ENCODE results near the gene ERGIC2. TPM values are rescaled to one million over a fixed set of nuclear protein-coding genes. Genes with fewer than 3 reads are reported as not detected.
"Not testable (repeated sequence)": the region's sequence is repeated elsewhere in the genome, so short reads cannot be mapped to it uniquely, and the experiment has no call there.

The ERGIC2 gene
- total RNA-seq, 4 donors from 2014 or later, result 2.6 to 24.7 (median 20.6) TPM

- Histone ChIP-seq H3K4me3 (no peak overlapping the region), H3K4me1 (no peaks in the 10 kb centered on the region), H3K27ac (no peak overlapping the region), H3K9me3 (no peaks in the 10 kb centered on the region), H3K27me3 (no peaks in the 10 kb centered on the region), H3K36me3 (no peaks in the 10 kb centered on the region)
- in situ Hi-C loops (cut with MboI; ENCODE audit: low pct_ligation_motif_present in 1 of 4, low pct_unique_long_range_greater_than_20kb in 1 of 4, low sequenced_read_pairs in 3 of 4), result no loop called here
- DNase-seq, result no peak
- intact Hi-C loops (cut with DNase I; ENCODE audit: low total_unique reads), result no loop called here
- 88 to 97% methylated on average over 12 to 52 of the region's 65 CpGs for WGBS, 2 donors (ENCODE audit: low coverage in 1 of 2)
- TF ChIP-seq POLR2AphosphoS5 (IDR thresholded peaks at IDR 0.05) (no peak), POLR2A (IDR thresholded peaks at IDR 0.05) (no peak), EP300 (IDR thresholded peaks at IDR 0.05; ENCODE audit: low read depth) (no peak), CTCF (IDR thresholded peaks at IDR 0.05) (no peak)
These were observed 8.4 kb upstream of the ERGIC2 start for GRCh38 chr12:29389295-29389919.

- DNase-seq, result not testable (repeated sequence)
These were observed 5.2 kb upstream of the ERGIC2 start for GRCh38 chr12:29386084-29386680.

GRCh38 chr12:29385194-29385593 lies 4.2 kb upstream of the ERGIC2 start:
- H3K4me1 ChIP-seq; DNase-seq; H3K4me3 ChIP-seq; in situ Hi-C loops (cut with MboI; ENCODE audit: low pct_ligation_motif_present in 1 of 4, low pct_unique_long_range_greater_than_20kb in 1 of 4, low sequenced_read_pairs in 3 of 4); H3K27ac ChIP-seq; H3K27me3 ChIP-seq; H3K36me3 ChIP-seq; H3K9me3 ChIP-seq; intact Hi-C loops (cut with DNase I; ENCODE audit: low total_unique reads): not testable (repeated sequence)
- 92% methylated on average over 17 of the region's 17 CpGs; no CpG with 5 or more reads in 1 of the 2 donors for WGBS, 2 donors (ENCODE audit: low coverage in 1 of 2)

More at GRCh38 chr12:29386084-29386680, 5.2 kb upstream of the ERGIC2 start:
- H3K4me1 ChIP-seq; H3K27ac ChIP-seq; H3K36me3 ChIP-seq; H3K4me3 ChIP-seq; H3K27me3 ChIP-seq; in situ Hi-C loops (cut with MboI; ENCODE audit: low pct_ligation_motif_present in 1 of 4, low pct_unique_long_range_greater_than_20kb in 1 of 4, low sequenced_read_pairs in 3 of 4); intact Hi-C loops (cut with DNase I; ENCODE audit: low total_unique reads); H3K9me3 ChIP-seq: not testable (repeated sequence)
- 96% methylated on average over 32 of the region's 36 CpGs; no CpG with 5 or more reads in 1 of the 2 donors for WGBS, 2 donors (ENCODE audit: low coverage in 1 of 2)

GRCh38 chr12:29382251-29382650 lies 1.3 kb upstream of the ERGIC2 start:
- Histone ChIP-seq H3K36me3 (no peaks in the 10 kb centered on the region), H3K9me3 (no peaks in the 10 kb centered on the region), H3K4me3 (no peak overlapping the region), H3K4me1 (peaks cover 0 to 26% (median 10%) of the 10 kb centered on the region in 4 donors), H3K27ac (no peak overlapping the region), H3K27me3 (no peaks in the 10 kb centered on the region)
- TF ChIP-seq POLR2AphosphoS5 (IDR thresholded peaks at IDR 0.05), result no peak
- TF ChIP-seq CTCF (IDR thresholded peaks at IDR 0.05), result no peak
- no peak for TF ChIP-seq POLR2A (IDR thresholded peaks at IDR 0.05)
- TF ChIP-seq EP300 (IDR thresholded peaks at IDR 0.05; ENCODE audit: low read depth), result no peak
- DNase-seq, result no peak
- 84 to 96% methylated on average over 2 of the region's 2 CpGs for WGBS, 2 donors (ENCODE audit: low coverage in 1 of 2)
- intact Hi-C loops (cut with DNase I; ENCODE audit: low total_unique reads) (no loop called here), in situ Hi-C loops (cut with MboI; ENCODE audit: low pct_ligation_motif_present in 1 of 4, low pct_unique_long_range_greater_than_20kb in 1 of 4, low sequenced_read_pairs in 3 of 4) (no loop called here)

DNA sequence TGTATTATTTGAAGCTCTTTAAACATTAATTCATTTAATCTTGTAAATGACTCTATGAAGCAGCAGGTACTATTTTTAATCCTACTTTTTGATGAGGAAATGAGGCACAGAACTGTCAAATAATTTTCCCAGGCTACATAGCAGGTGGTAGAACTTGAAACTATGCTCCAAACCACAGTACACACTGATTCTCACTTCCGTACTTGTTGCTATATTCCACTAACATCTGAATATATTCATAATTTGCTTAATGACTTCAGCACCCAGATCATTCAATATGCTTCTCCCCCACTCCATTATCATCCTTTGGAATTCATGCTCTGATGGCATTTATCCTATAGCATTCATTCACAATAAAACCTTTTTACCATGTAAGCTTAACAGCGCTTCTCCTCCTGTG lies 4.9 kb downstream of the ERGIC2 start:
- Histone ChIP-seq H3K9me3 (no peaks in the 10 kb centered on the region), H3K27ac (no peak overlapping the region), H3K4me1 (peaks cover 0 to 39% (median 11%) of the 10 kb centered on the region in 4 donors), H3K27me3 (no peaks in the 10 kb centered on the region), H3K4me3 (no peak overlapping the region), H3K36me3 (no peaks in the 10 kb centered on the region)
- intact Hi-C loops (cut with DNase I; ENCODE audit: low total_unique reads) (no loop called here), in situ Hi-C loops (cut with MboI; ENCODE audit: low pct_ligation_motif_present in 1 of 4, low pct_unique_long_range_greater_than_20kb in 1 of 4, low sequenced_read_pairs in 3 of 4) (no loop called here)
- 96 to 97% methylated on average over 2 of the region's 2 CpGs for WGBS, 2 donors (ENCODE audit: low coverage in 1 of 2)
- no peak for DNase-seq
- TF ChIP-seq POLR2A (IDR thresholded peaks at IDR 0.05) (no peak), POLR2AphosphoS5 (IDR thresholded peaks at IDR 0.05) (no peak), CTCF (IDR thresholded peaks at IDR 0.05) (no peak), EP300 (IDR thresholded peaks at IDR 0.05; ENCODE audit: low read depth) (no peak)

Data from transverse colon (tissue), 4 donors.